Measurements from ENCODE around the gene TYSND1. TPM values are rescaled to one million over a fixed set of nuclear protein-coding genes. Genes with fewer than 3 reads are reported as not detected.

TYSND1 gene
- total and polyA plus RNA-seq, 2 of the 13 experiments (the other 11 are each of a cell fraction or from before 2014, with no cell fraction given) = 3.3 to 8.9 TPM

GRCh38 chr10:70115948-70116682 lies 30.4 kb downstream of the TYSND1 start (continued):
- TF ChIP-seq GATA4 (IDR thresholded peaks at IDR 0.05; ENCODE audit: borderline replicate concordance, low read depth) = no peak
- TF ChIP-seq SMAD1 (CRISPR knock-in tag; IDR thresholded peaks at IDR 0.05; ENCODE audit: borderline replicate concordance, low read depth) = 0 out of 2 replicates have a peak, but pooled peaks have one; percentile 36
- no peak for TF ChIP-seq ZNF598 (CRISPR knock-in tag; IDR thresholded peaks at IDR 0.05; ENCODE audit: borderline replicate concordance)
- TF ChIP-seq AGO2 (optimal IDR thresholded peaks at IDR 0.05; ENCODE audit: low read depth, low read length) = no peak
- no peak for TF ChIP-seq HOXD1 (CRISPR knock-in tag; IDR thresholded peaks at IDR 0.05)
- TF ChIP-seq ZNF138 (CRISPR knock-in tag; IDR thresholded peaks at IDR 0.05; ENCODE audit: low read depth) = no peak
- TF ChIP-seq CBFB (CRISPR knock-in tag; IDR thresholded peaks at IDR 0.05) = no peak
- TF ChIP-seq TGIF2 (CRISPR knock-in tag; IDR thresholded peaks at IDR 0.05) = no peak
- 0 out of 2 replicates have a peak, but pooled peaks have one; percentile 19 for TF ChIP-seq GATAD2A (CRISPR knock-in tag; IDR thresholded peaks at IDR 0.05)
- TF ChIP-seq ZHX2 (IDR thresholded peaks at IDR 0.05; ENCODE audit: low read depth) = no peak
- TF ChIP-seq ZHX2 (CRISPR knock-in tag; IDR thresholded peaks at IDR 0.05; ENCODE audit: borderline replicate concordance) = no peak
- 0 out of 2 replicates have a peak, but pooled peaks have one; percentile 9 for TF ChIP-seq MAX (IDR thresholded peaks at IDR 0.05)
- no peak for TF ChIP-seq PRDM10 (CRISPR knock-in tag; IDR thresholded peaks at IDR 0.05; ENCODE audit: low read depth)
- TF ChIP-seq ZNF891 (CRISPR knock-in tag; IDR thresholded peaks at IDR 0.05) = peak; percentile 23; the same call in 1 of the 2 replicates
- no peak for TF ChIP-seq THAP8 (CRISPR knock-in tag; IDR thresholded peaks at IDR 0.05; ENCODE audit: borderline replicate concordance)
- TF ChIP-seq THYN1 (CRISPR knock-in tag; IDR thresholded peaks at IDR 0.05; ENCODE audit: borderline replicate concordance, low read depth) = no peak
- no peak for TF ChIP-seq E2F2 (CRISPR knock-in tag; IDR thresholded peaks at IDR 0.05; ENCODE audit: borderline replicate concordance)
- TF ChIP-seq ZNF629 (CRISPR knock-in tag; conservative IDR thresholded peaks at IDR 0.05) = no peak

All from HepG2 (cell line).